ENCODE data around the gene THSD7B. TPM values are rescaled to one million over a fixed set of nuclear protein-coding genes. Genes with fewer than 3 reads are reported as not detected.

THSD7B gene
- polyA plus RNA-seq, 2 of the 4 experiments (the other 2 are of a cell fraction), result not detected

GRCh38 chr2:137654046-137654445, 888.7 kb downstream of the THSD7B start:
- POLR2A ChIA-PET, result no interaction called here
- no peaks in the 10 kb centered on the region for H3K9me3 ChIP-seq
- ATAC-seq (no peak), FAIRE-seq (no peak), DNase-seq (ENCODE audit: low read depth in 1 of 2, low spot score in 1 of 2) (no peak)
- H3K27ac ChIP-seq, result no peak overlapping the region
- 3% methylated on average over 2 of the region's 2 CpGs for WGBS (ENCODE audit: missing lambda C conversion rate)
- no peak overlapping the region for H3K4me2 ChIP-seq
- CTCF ChIA-PET, result no interaction called here
- no peaks in the 10 kb centered on the region for H3K4me1 ChIP-seq
- H3K4me3 ChIP-seq, result no peak overlapping the region
- no peak for TF ChIP-seq USF2 (IDR thresholded peaks at IDR 0.05)
- TF ChIP-seq FOSL2 (IDR thresholded peaks at IDR 0.05), result no peak
- no peak for TF ChIP-seq FOSL2 (CRISPR knock-in tag; IDR thresholded peaks at IDR 0.05)
- no peak for TF ChIP-seq TFCP2L1 (CRISPR knock-in tag; IDR thresholded peaks at IDR 0.05)
- no peak for TF ChIP-seq CHD2 (IDR thresholded peaks at IDR 0.05; ENCODE audit: low read length, partially characterized antibody)
- TF ChIP-seq JUN (IDR thresholded peaks at IDR 0.05), result no peak
- TF ChIP-seq ZC3H11A (IDR thresholded peaks at IDR 0.05), result no peak
- TF ChIP-seq MAZ (IDR thresholded peaks at IDR 0.05; ENCODE audit: borderline replicate concordance, low read depth, low read length), result no peak
- TF ChIP-seq BHLHE40 (IDR thresholded peaks at IDR 0.05; ENCODE audit: low read depth, low read length), result no peak
- no peak for TF ChIP-seq MYC (IDR thresholded peaks at IDR 0.05; ENCODE audit: borderline replicate concordance, low read length)
- TF ChIP-seq RAD21 (conservative IDR thresholded peaks at IDR 0.05 in 1 of 2, IDR thresholded peaks at IDR 0.05 in 1 of 2), result no peak

DNA sequence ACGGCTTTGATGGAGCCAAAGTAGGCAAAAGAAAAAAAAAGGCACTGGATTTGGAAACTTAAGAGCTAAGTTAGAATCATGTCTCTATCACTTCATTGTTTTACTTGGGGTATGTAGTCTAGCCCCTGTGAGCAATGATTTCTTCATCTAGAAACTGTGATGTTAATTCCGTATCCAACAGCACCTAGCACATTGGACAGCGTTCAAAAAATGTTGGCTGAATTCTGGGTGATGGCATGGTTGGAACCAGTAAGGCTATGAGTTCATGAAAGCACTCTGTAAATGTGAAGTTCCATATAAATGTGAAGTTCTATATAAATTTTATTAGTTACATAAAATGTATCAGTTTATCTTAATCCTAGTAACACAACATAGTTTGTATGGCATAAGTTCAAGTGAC, 890.5 kb downstream of the THSD7B start:
- no peak overlapping the region for H3K4me2 ChIP-seq
- no peak for FAIRE-seq
- no peak for TF ChIP-seq HOXA7 (CRISPR knock-in tag; IDR thresholded peaks at IDR 0.05)
- TF ChIP-seq, protein P1, sequence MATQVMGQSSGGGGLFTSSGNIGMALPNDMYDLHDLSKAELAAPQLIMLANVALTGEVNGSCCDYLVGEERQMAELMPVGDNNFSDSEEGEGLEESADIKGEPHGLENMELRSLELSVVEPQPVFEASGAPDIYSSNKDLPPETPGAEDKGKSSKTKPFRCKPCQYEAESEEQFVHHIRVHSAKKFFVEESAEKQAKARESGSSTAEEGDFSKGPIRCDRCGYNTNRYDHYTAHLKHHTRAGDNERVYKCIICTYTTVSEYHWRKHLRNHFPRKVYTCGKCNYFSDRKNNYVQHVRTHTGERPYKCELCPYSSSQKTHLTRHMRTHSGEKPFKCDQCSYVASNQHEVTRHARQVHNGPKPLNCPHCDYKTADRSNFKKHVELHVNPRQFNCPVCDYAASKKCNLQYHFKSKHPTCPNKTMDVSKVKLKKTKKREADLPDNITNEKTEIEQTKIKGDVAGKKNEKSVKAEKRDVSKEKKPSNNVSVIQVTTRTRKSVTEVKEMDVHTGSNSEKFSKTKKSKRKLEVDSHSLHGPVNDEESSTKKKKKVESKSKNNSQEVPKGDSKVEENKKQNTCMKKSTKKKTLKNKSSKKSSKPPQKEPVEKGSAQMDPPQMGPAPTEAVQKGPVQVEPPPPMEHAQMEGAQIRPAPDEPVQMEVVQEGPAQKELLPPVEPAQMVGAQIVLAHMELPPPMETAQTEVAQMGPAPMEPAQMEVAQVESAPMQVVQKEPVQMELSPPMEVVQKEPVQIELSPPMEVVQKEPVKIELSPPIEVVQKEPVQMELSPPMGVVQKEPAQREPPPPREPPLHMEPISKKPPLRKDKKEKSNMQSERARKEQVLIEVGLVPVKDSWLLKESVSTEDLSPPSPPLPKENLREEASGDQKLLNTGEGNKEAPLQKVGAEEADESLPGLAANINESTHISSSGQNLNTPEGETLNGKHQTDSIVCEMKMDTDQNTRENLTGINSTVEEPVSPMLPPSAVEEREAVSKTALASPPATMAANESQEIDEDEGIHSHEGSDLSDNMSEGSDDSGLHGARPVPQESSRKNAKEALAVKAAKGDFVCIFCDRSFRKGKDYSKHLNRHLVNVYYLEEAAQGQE (IDR thresholded peaks at IDR 0.05), result peak; percentile 28; the same call in 1 of the 2 replicates
- H3K27ac ChIP-seq, result no peak overlapping the region
- H3K9me3 ChIP-seq, result no peaks in the 10 kb centered on the region
- 2% methylated on average over 3 of the region's 3 CpGs for WGBS (ENCODE audit: missing lambda C conversion rate)
- no peaks in the 10 kb centered on the region for H3K4me1 ChIP-seq
- H3K4me3 ChIP-seq, result no peak overlapping the region
- no peak for ATAC-seq
- DNase-seq (ENCODE audit: low read depth in 1 of 2, low spot score in 1 of 2), result no peak
- ChIA-PET POLR2A (no interaction called here), CTCF (no interaction called here)

DNA sequence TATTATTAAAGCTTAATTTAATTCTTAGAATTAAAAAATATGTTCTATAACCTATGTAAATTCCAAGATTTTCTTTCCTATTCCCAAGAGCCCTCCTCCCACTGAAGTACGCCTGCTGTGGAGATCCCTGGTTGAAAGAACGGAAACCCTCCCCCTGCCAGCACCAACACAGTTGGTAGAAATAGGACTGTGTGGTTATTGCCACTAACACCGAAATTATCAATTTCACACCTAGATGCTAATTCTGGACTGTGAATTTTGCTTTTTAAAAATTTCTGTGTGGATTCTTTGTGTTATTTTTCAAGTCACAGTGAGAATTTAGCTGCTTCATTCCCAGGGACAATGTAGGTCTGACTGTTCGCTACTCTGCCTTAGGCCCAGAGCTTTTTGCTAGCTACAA, 893.1 kb downstream of the THSD7B start:
- DNase-seq (ENCODE audit: low read depth in 1 of 2, low spot score in 1 of 2) (no peak), FAIRE-seq (no peak), ATAC-seq (no peak)
- CTCF ChIA-PET, result no interaction called here
- H3K4me3 ChIP-seq, result no peak overlapping the region
- WGBS (ENCODE audit: missing lambda C conversion rate), result 10% methylated on average over 4 of the region's 4 CpGs
- H3K4me1 ChIP-seq, result no peaks in the 10 kb centered on the region
- no peak overlapping the region for H3K27ac ChIP-seq
- no peak overlapping the region for H3K4me2 ChIP-seq
- no peaks in the 10 kb centered on the region for H3K9me3 ChIP-seq
- TF ChIP-seq MAFK (IDR thresholded peaks at IDR 0.05; ENCODE audit: partially characterized antibody) (no peak), NPAS2 (CRISPR knock-in tag; IDR thresholded peaks at IDR 0.05; ENCODE audit: borderline replicate concordance) (no peak), CBX8 (IDR thresholded peaks at IDR 0.05) (no peak), TFCP2L1 (CRISPR knock-in tag; IDR thresholded peaks at IDR 0.05) (no peak), MAX (IDR thresholded peaks at IDR 0.05) (no peak), POLR2AphosphoS2 (conservative IDR thresholded peaks at IDR 0.05; ENCODE audit: low read length) (no peak), RCOR1 (IDR thresholded peaks at IDR 0.05; ENCODE audit: low read depth, low read length) (no peak), CBX2 (IDR thresholded peaks at IDR 0.05; ENCODE audit: borderline replicate concordance, low read depth) (no peak), MYC (IDR thresholded peaks at IDR 0.05; ENCODE audit: borderline replicate concordance, low read length) (no peak), CHD2 (IDR thresholded peaks at IDR 0.05; ENCODE audit: low read length, partially characterized antibody) (no peak), PHF8 (IDR thresholded peaks at IDR 0.05; ENCODE audit: borderline replicate concordance, low read depth) (no peak), FOXS1 (CRISPR knock-in tag; IDR thresholded peaks at IDR 0.05) (no peak), NFE2L2 (conservative IDR thresholded peaks at IDR 0.05; ENCODE audit: low read length) (no peak)
- TF ChIP-seq, protein P1 (IDR thresholded peaks at IDR 0.05), result no peak
- POLR2A ChIA-PET, result no interaction called here
